KMS-11 (cell line): Measurements from ENCODE around the gene UQCC2.

Experiments
- H2AFZ ChIP-seq: fragments of 200-600 bp; sonication (generic); 2 replicates; pipeline ENCODE4 v1.6.1; 2016; ENCODE audit warnings: antibody characterized with exemption, mixed run types, low read depth
- H3K27ac ChIP-seq: fragments of 200-600 bp; sonication (generic); 2 replicates; pipeline ENCODE4 v1.6.1; 2016; ENCODE audit warnings: mild to moderate bottlenecking, mixed run types
- H3K27me3 ChIP-seq: fragments of 200-600 bp; sonication (generic); 2 replicates; pipeline ENCODE4 v1.6.1; 2017; ENCODE audit warnings: mild to moderate bottlenecking, low read depth, mixed run types, moderate library complexity; ENCODE audit not compliant: insufficient read depth
- H3K36me3 ChIP-seq: fragments of 200-600 bp; sonication (generic); 2 replicates; pipeline ENCODE4 v1.6.1; 2017; ENCODE audit warnings: mild to moderate bottlenecking, mixed run types; ENCODE audit not compliant: insufficient read depth
- H3K4me1 ChIP-seq: fragments of 200-600 bp; sonication (generic); 2 replicates; pipeline ENCODE4 v1.6.1; 2016; ENCODE audit warnings: mild to moderate bottlenecking, low read depth, mixed run types; ENCODE audit not compliant: poor library complexity, severe bottlenecking
- H3K4me2 ChIP-seq: fragments of 200-600 bp; sonication (generic); 2 replicates; pipeline ENCODE4 v1.7.0; 2016; ENCODE audit warnings: mild to moderate bottlenecking, mixed run types
- H3K4me3 ChIP-seq: fragments of 200-600 bp; sonication (generic); IDR thresholded peaks from 2 replicates; pipeline ENCODE4 v1.6.1; 2017; ENCODE audit warnings: low read depth, low read length, mixed read lengths; ENCODE audit not compliant: insufficient read depth
- H3K79me2 ChIP-seq: fragments of 200-600 bp; sonication (generic); 2 replicates; pipeline ENCODE4 v1.6.1; 2016; ENCODE audit warnings: low read depth, mixed run types; ENCODE audit not compliant: insufficient read depth
- H3K9ac ChIP-seq: fragments of 200-600 bp; sonication (generic); 2 replicates; pipeline ENCODE4 v1.6.1; 2016; ENCODE audit warnings: mild to moderate bottlenecking, mixed run types
- H4K20me1 ChIP-seq: fragments of 200-600 bp; sonication (generic); 2 replicates; pipeline ENCODE4 v1.6.1; 2016; ENCODE audit warnings: mild to moderate bottlenecking, mixed run types; ENCODE audit not compliant: insufficient read depth
- CTCF ChIP-seq: fragments of 200-600 bp; sonication (generic); conservative IDR thresholded peaks from 2 replicates; pipeline ENCODE4 v1.6.1; 2017; ENCODE audit warnings: low read depth, mild to moderate bottlenecking, antibody characterized with exemption, low read length, moderate library complexity, mixed read lengths

UQCC2 gene

GRCh38 chr6:33668328-33668727, 43.2 kb downstream of the UQCC2 start:
- H2AFZ ChIP-seq: no peak overlapping the region
- H4K20me1 ChIP-seq: no peaks in the 10 kb centered on the region
- H3K4me2 ChIP-seq: no peak overlapping the region
- no peaks in the 10 kb centered on the region for H3K4me1 ChIP-seq
- no peaks in the 10 kb centered on the region for H3K79me2 ChIP-seq
- H3K4me3 ChIP-seq: no peak overlapping the region
- H3K9ac ChIP-seq: no peak overlapping the region
- no peak for TF ChIP-seq CTCF
- no peak overlapping the region for H3K27ac ChIP-seq
- no peaks in the 10 kb centered on the region for H3K36me3 ChIP-seq
- H3K27me3 ChIP-seq: no peaks in the 10 kb centered on the region

DNA sequence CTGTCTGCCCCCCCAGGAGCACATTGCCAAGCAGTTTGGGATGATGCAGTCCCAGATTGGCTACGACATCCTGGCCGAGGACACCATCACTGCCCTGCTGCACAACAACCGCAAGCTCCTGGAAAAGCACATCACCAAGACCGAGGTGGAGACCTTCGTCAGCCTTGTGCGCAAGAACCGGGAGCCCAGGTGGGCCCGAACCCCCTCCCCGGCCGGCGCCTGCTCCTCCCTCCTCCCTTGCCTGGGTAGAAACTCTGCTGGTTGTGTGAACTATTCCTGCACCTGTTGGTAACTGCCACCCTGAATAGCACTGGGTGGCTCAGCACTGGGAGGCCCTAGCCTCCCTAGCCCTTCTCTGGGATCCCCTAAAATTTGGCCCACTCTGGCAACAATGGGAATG, 43.7 kb downstream of the UQCC2 start:
- Histone ChIP-seq H3K36me3 (no peaks in the 10 kb centered on the region), H3K79me2 (no peaks in the 10 kb centered on the region), H3K4me1 (no peaks in the 10 kb centered on the region)

DNA sequence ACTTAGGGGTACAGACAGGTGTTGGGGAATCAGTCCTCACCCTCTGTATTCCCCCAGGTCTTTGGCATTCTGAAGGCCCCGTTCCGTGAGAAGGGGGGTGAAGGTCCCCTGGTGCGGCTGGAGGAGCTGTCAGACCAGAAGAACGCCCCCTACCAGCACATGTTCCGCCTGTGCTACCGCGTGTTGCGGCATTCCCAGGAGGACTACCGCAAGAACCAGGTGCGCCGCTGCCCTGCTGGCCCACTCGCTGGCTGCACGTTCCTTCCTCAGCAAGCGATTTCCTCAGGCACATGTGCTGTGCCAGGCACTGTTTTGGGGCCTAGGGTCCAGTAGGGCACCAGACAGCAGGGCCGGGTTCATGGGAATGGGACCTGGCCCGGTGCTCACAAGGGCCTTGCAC, 44.4 kb downstream of the UQCC2 start:
- Histone ChIP-seq H3K36me3 (no peaks in the 10 kb centered on the region), H3K4me3 (no peak overlapping the region), H3K4me2 (no peak overlapping the region), H4K20me1 (no peaks in the 10 kb centered on the region), H3K27ac (no peak overlapping the region), H3K79me2 (no peaks in the 10 kb centered on the region), H3K27me3 (no peaks in the 10 kb centered on the region), H2AFZ (no peak overlapping the region), H3K4me1 (no peaks in the 10 kb centered on the region), H3K9ac (no peak overlapping the region)
- no peak for TF ChIP-seq CTCF

More for the DNA sequence above, 43.7 kb downstream of the UQCC2 start:
- H3K4me3 ChIP-seq: no peak overlapping the region
- TF ChIP-seq CTCF: no peak
- no peak overlapping the region for H3K4me2 ChIP-seq
- no peak overlapping the region for H3K9ac ChIP-seq
- H2AFZ ChIP-seq: no peak overlapping the region
- no peaks in the 10 kb centered on the region for H4K20me1 ChIP-seq
- H3K27ac ChIP-seq: no peak overlapping the region
- no peaks in the 10 kb centered on the region for H3K27me3 ChIP-seq

DNA sequence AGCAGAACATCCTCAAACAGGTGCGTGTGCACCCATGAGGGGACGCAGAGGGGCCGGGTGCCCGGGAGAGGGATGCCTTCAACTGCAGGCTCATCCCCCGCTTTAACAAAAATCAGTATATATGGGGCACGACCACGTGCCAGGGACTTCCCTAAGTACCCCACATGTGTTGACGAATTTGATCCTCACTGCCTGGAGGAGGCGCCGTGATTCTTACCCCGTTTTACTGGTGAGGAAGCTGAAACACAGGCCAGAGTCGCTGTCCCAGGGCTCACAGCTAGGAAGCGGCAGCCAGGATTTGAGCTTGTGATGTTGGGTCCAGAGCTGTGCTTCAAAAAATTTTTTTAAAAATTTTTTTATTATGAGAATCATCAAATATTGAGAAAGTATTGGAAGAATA, 45.5 kb downstream of the UQCC2 start:
- H3K4me3 ChIP-seq: no peak overlapping the region
- H2AFZ ChIP-seq: no peak overlapping the region
- no peaks in the 10 kb centered on the region for H3K4me1 ChIP-seq
- H3K4me2 ChIP-seq: no peak overlapping the region
- H3K9ac ChIP-seq: no peak overlapping the region
- no peak overlapping the region for H3K27ac ChIP-seq
- TF ChIP-seq CTCF: no peak
- no peaks in the 10 kb centered on the region for H4K20me1 ChIP-seq
- no peaks in the 10 kb centered on the region for H3K79me2 ChIP-seq
- no peaks in the 10 kb centered on the region for H3K27me3 ChIP-seq
- H3K36me3 ChIP-seq: no peaks in the 10 kb centered on the region

GRCh38 chr6:33664506-33665057, 46.9 kb downstream of the UQCC2 start:
- H2AFZ ChIP-seq: no peak overlapping the region
- no peak overlapping the region for H3K27ac ChIP-seq
- no peak overlapping the region for H3K4me2 ChIP-seq
- H3K79me2 ChIP-seq: no peaks in the 10 kb centered on the region
- no peak overlapping the region for H3K4me3 ChIP-seq
- no peaks in the 10 kb centered on the region for H4K20me1 ChIP-seq
- no peaks in the 10 kb centered on the region for H3K4me1 ChIP-seq
- H3K36me3 ChIP-seq: no peaks in the 10 kb centered on the region
- no peak for TF ChIP-seq CTCF
- H3K9ac ChIP-seq: no peak overlapping the region
- H3K27me3 ChIP-seq: no peaks in the 10 kb centered on the region
